Upper lobe of left lung (tissue), 4 donors: ENCODE results near the gene VDAC2.

Experiments
- EP300 ChIP-seq, 4 donors: sonication (generic); formaldehyde crosslinking; IDR thresholded peaks; one replicate each; pipeline ENCODE4 v1.5.1; 2017; ENCODE audit warnings: antibody characterized with exemption in 4 of 4, control low read depth in 2 of 4
- POLR2AphosphoS5 ChIP-seq, 2 donors: sonication (generic); formaldehyde crosslinking; IDR thresholded peaks; one replicate each; pipeline ENCODE4 v1.5.1; 2017; ENCODE audit warnings: antibody characterized with exemption in 2 of 2
- TF ChIP-seq, protein P1 (sequence below), 6 experiments: fragments of 450-650 bp in 4 of 6; fragments of 200-600 bp in 2 of 6; sonication (generic) in 2 of 6; IDR thresholded peaks; one replicate each; pipeline ENCODE4 v1.5.1; 2016 to 2019; ENCODE audit warnings: antibody characterized with exemption in 6 of 6

DNA sequence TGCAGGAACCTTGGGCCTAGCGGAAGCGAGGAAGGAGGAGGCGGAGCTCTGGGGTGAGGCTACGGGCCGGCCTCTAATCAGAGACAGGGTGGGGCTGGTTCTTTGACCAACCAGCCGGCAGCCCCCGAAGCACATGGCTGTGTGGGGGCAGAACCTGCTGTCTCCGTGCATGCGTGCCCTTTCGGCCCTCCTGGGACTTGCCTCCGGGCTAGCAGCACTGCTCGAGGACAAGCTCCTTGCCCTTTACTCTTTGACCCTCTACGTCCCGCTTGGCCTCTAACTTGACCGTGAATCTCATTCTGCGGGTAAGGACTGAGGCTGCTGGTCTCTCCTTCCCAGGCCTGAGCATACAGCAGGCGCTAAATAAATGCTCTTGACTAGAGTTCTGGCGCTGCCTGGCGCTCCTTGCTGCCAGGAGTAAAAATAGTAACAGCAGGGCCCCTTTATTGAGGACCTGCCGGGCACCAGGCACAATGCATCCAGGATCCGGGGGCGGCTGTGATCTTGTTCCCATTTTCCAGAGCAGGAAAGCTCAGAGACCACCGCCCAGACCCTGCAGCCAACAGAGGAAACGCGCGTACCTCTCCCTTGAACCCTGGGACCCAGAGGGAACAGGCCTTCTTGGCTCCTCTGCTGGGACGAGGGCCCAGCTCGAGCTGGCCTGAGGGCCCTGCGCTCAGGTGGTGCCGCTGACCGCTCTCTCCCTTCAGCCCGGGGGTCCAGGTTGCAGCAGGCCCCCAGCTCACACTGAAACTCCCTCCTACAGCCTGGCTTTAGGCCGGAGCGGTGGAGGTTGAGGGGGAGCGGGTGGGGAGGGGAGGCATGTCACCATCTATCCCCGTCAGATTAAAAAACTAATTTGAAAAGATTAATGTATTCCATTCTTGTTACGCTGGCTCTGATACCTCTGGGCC is 27.8 kb downstream of the VDAC2 start:
- TF ChIP-seq, protein P1, sequence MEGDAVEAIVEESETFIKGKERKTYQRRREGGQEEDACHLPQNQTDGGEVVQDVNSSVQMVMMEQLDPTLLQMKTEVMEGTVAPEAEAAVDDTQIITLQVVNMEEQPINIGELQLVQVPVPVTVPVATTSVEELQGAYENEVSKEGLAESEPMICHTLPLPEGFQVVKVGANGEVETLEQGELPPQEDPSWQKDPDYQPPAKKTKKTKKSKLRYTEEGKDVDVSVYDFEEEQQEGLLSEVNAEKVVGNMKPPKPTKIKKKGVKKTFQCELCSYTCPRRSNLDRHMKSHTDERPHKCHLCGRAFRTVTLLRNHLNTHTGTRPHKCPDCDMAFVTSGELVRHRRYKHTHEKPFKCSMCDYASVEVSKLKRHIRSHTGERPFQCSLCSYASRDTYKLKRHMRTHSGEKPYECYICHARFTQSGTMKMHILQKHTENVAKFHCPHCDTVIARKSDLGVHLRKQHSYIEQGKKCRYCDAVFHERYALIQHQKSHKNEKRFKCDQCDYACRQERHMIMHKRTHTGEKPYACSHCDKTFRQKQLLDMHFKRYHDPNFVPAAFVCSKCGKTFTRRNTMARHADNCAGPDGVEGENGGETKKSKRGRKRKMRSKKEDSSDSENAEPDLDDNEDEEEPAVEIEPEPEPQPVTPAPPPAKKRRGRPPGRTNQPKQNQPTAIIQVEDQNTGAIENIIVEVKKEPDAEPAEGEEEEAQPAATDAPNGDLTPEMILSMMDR (IDR thresholded peaks at IDR 0.05) = no peak
- TF ChIP-seq EP300 (IDR thresholded peaks at IDR 0.05) (no peak), POLR2AphosphoS5 (IDR thresholded peaks at IDR 0.05) (no peak)
